Hematopoietic multipotent progenitor cell treated with erythropoietin and hydrocortisone succinate and interleukin-3 and kit ligand, for 6 days (in vitro differentiated cells): ENCODE measurements around the gene TMEM62.
"Not testable (repeated sequence)": the region's sequence is repeated elsewhere in the genome, so short reads cannot be mapped to it uniquely, and the experiment has no call there.

Source experiments
- DNase-seq: peaks from one replicate; pipeline ENCODE4 v3.0.0-alpha.2; 2015

The TMEM62 gene

DNA sequence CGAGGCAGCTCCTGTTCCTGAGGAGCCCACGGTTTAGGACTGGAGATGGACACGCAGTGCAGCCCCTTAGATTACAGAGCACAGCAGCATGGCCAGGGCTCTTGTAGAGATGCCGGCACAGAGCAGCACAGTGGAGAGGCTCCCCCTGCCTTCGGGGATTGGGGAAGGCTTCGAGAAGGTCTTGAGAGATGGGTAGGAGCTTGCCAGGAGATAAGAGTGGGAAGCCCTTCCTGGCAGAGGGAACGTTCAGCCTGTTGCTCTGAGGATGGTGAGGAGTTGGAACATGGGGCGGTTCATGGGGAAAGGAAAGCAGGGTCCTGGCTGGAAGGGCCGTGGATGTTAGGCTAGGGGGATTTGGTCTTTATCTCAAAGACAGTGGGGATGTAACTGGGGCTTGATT lies 77.4 kb downstream of the TMEM62 start:
- no peak for DNase-seq

- no peak for DNase-seq
These were observed 77.9 kb downstream of the TMEM62 start for GRCh38 chr15:43211224-43211735.

- no peak for DNase-seq
These were observed 78.9 kb downstream of the TMEM62 start for GRCh38 chr15:43212299-43212698.

DNA sequence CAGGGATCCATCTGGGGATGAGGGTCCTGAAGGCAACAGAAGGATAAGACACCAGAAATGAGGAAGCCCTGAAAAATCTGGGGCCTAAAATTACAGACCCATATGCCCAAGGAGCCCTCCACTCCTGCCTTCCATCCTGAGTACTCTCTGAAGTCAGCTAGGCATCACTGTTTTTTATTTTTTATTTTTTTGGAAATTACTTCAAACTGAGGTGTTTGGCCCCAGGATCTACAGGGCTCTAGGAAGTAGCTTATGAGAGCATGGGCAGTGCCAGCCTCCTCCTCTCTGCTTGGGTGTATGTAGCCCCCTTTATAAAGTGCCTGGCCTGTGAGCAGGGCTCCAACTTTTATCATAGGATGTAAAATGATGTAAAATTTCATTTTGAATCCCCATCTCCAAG lies 79.6 kb downstream of the TMEM62 start:
- no peak for DNase-seq

DNA sequence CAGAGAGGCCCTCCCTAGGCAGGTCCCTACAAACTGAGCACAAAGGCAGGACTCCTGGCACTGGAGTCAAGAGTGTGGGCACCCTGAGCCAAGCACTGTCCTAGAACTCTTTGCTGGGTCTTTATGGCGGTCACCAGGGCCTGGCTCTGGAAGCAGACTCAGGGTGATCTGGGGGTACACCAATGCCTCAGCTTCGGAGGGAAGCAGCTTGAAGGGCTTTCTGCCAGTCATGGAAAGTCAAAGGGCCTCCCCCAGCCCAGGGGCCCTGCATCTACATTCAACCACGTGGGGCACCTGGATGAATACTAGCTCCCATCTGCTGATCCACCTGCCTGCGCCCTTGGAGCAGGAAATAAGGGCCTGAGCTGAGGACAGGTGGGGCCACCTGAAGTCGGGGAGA lies 80.1 kb downstream of the TMEM62 start:
- no peak for DNase-seq

GRCh38 chr15:43214169-43214568 lies 80.8 kb downstream of the TMEM62 start:
- DNase-seq: no peak

DNA sequence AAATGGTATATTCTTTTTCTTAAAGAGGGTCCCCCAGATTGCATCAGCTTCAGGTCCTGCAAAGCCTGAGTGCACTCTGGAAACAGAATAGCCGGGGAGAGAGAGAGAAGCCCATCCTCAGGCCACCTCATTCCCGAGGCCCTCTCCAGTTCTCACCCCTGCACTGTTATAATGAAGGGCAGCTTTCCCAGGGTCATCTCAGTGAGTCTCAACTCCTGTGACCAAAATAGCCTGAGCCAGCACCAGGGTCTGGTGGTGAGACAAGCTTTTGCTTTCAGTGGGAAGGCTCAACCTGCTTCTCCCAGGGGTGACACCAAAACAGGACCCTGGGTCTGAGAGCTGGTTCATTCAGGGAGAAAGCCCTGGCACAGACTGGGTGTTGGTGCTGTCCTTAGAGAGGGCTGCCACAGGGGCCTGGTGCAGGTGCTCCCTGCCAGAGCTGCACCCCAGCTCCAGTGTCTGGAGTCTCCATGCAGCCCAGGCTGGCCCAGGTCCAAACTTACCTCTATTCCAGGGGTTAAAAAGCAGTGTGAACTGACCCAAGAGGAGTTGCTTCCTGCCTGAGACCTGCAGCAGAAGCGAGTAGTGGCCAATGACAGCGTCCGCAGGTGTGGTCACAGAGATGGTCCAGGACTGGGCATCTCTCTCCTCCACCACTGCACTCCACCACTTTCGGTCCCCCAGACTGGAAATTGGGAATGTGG lies 81.4 kb downstream of the TMEM62 start:
- DNase-seq: no peak

- DNase-seq: no peak
These were observed 82.6 kb downstream of the TMEM62 start for GRCh38 chr15:43215961-43216360.

DNA sequence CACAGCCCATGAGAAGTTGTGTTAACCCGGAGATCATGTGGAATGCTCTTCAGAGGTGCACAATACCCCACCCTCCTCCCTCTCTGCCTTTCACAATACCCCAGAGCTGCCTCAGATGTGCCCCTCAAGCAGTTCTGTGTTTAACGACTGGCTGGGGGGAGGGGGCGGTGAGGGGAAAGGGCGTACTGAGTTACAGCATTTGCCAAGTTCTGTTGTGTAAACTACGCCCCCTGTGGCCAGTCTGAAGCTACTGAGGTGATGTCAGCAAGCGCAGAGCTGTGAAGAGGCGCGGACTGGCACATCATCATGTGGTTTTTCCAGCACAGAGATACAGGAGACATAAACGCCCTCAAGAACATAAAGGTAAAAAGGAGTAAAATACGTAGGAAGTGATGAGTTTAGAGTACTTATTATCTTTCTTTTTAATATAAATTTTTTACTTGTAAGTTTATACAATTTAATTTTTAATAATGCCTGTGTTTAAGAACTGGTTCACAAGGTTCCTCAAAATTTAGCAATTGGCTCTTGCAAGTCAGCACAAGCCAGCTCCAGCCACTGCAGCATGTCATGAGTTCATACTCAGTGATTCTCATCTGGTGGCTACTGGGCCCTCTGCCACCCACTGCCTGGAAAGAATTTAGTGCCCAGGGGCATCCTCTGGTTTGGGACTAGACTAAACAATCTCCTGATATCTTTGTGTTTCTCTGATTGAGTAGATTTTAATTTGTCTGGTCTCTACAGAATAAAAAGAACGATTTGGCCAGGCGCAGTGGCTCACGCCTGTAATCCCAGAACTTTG lies 85.7 kb downstream of the TMEM62 start:
- peak; percentile 86 for DNase-seq

GRCh38 chr15:43219929-43220928 lies 86.8 kb downstream of the TMEM62 start:
- peak; percentile 20 for DNase-seq

DNA sequence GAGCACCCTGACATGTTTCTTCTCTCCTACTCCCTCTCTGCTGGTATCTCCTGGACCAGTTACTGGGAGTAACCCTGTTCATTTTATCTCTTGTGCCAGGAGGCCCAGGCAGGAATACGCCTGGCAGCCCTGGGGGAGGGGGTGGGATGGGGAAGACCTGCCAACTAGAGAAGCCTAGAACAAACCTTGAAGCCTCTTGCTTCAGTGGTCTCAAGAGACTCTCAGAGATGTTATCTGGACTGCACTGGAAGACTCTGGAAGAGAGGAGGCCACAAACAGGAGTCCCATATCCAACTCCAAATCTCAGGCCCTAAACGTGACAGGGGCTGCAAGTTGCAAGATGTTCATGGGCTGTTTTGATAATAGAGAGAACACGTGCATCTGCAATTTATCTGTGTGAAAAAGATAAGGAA lies 87.6 kb downstream of the TMEM62 start, which contains the start of gene EPB42:
Gene EPB42, minus strand, starts transcription at position 28 of the 413 bp plus-strand sequence. CDS start 193 bp downstream, outside the sequence.
- peak; percentile 95 for DNase-seq

GRCh38 chr15:43221422-43221821 lies 88.0 kb downstream of the TMEM62 start:
- DNase-seq: peak; percentile 78

GRCh38 chr15:43225201-43225949 lies 92.0 kb downstream of the TMEM62 start:
- peak; percentile 96 for DNase-seq

GRCh38 chr15:43225950-43226255 lies 92.5 kb downstream of the TMEM62 start:
- DNase-seq: not testable (repeated sequence)

- no peak for DNase-seq
These were observed 93.3 kb downstream of the TMEM62 start for GRCh38 chr15:43226436-43227305.

GRCh38 chr15:43229977-43230376 lies 96.6 kb downstream of the TMEM62 start:
- no peak for DNase-seq

DNA sequence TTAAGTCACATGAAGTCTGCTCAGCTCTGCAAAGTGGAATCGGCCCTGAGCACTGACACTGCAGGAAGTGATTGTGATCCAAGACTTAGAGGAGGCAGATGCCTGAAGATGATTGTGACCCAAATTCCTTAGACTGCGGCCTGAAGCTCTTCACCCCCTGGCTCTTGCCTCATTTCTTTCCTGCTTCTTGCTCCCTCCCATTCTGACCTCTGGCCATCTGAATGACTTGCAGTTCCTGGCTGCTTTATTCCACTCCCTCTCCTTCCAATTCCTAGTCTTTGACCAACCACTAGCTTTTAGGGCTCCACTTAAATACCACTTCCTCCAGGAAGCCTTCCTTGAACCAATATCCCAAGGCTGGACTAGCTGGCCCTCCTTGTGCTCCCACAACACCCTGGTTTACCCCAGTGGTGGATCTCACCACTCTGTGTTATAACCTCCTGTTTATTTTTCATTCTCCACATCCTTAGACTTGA lies 97.3 kb downstream of the TMEM62 start:
- peak; percentile 36 for DNase-seq

- DNase-seq: no peak
These were observed 99.0 kb downstream of the TMEM62 start for GRCh38 chr15:43232289-43232874.
